Tibial artery (tissue), 4 donors: ENCODE data around the gene GJA9.

Experiments used
- DNase-seq, 2 donors: peaks; one replicate each; pipeline ENCODE4 v3.0.0-alpha.2; 2019
- H3K27ac ChIP-seq, 2 donors: fragments of 200-600 bp; sonication (generic) in 1 of 2; 1 replicate in 1 of 2; 2 replicates in 1 of 2; pipeline ENCODE4 v1.5.1; 2018 to 2019; ENCODE audit warnings: mild to moderate bottlenecking in 1 of 2
- H3K27me3 ChIP-seq, 2 donors: fragments of 200-600 bp; sonication (generic) in 1 of 2; one replicate each; pipeline versions ENCODE4 v1.5.1 to v1.6.0; 2016 to 2019
- H3K36me3 ChIP-seq, 3 donors: fragments of 200-600 bp; sonication (generic) in 2 of 3; one replicate each; pipeline ENCODE4 v1.5.1; 2016 to 2019; ENCODE audit warnings: mild to moderate bottlenecking in 2 of 3
- H3K4me1 ChIP-seq, 4 donors: fragments of 200-600 bp; sonication (generic) in 2 of 4; 1 replicate in 3 of 4; 2 replicates in 1 of 4; pipeline ENCODE4 v1.5.1; 2016 to 2019
- H3K4me3 ChIP-seq, 2 donors: fragments of 200-600 bp; sonication (generic) in 1 of 2; 1 replicate in 1 of 2; 2 replicates in 1 of 2; pipeline ENCODE4 v1.5.1; 2018 to 2019; ENCODE audit warnings: mild to moderate bottlenecking in 2 of 2
- H3K9me3 ChIP-seq, 3 donors: fragments of 200-600 bp; sonication (generic) in 1 of 3; one replicate each; pipeline ENCODE4 v1.5.1; 2016 to 2019
- CTCF ChIP-seq, 2 experiments: fragments of 200-600 bp in 1 of 2; fragments of 450-650 bp in 1 of 2; IDR thresholded peaks; one replicate each; pipeline ENCODE4 v1.5.1; 2017 to 2019; ENCODE audit warnings: antibody characterized with exemption in 2 of 2, mild to moderate bottlenecking in 1 of 2, moderate library complexity in 1 of 2
- intact Hi-C: fragments of 100-400 bp; cut with DNase I; formaldehyde crosslinking; loops from one replicate; pipeline ENCODE4 v1.15.0; 2023; ENCODE audit warnings: low total_unique reads

The GJA9 gene

GRCh38 chr1:38827318-38827717, 54.1 kb downstream of the GJA9 start:
- intact Hi-C loops, result no loop called here
- no peak overlapping the region for H3K27ac ChIP-seq
- H3K4me1 ChIP-seq, result no peaks in the 10 kb centered on the region
- no peak for TF ChIP-seq CTCF (IDR thresholded peaks at IDR 0.05)
- no peaks in the 10 kb centered on the region for H3K9me3 ChIP-seq
- H3K4me3 ChIP-seq, result no peak overlapping the region
- no peaks in the 10 kb centered on the region for H3K36me3 ChIP-seq
- no peak for DNase-seq
- H3K27me3 ChIP-seq, result peaks cover 0 to 24% of the 10 kb centered on the region in 2 donors

- no peak for DNase-seq
- Histone ChIP-seq H3K4me1 (no peaks in the 10 kb centered on the region), H3K36me3 (no peaks in the 10 kb centered on the region), H3K27ac (no peak overlapping the region), H3K27me3 (peaks cover 0 to 25% of the 10 kb centered on the region in 2 donors), H3K4me3 (no peak overlapping the region), H3K9me3 (no peaks in the 10 kb centered on the region)
- no peak for TF ChIP-seq CTCF (IDR thresholded peaks at IDR 0.05)
- intact Hi-C loops, result no loop called here
Observed at GRCh38 chr1:38826886-38827285, 54.5 kb downstream of the GJA9 start.

DNA sequence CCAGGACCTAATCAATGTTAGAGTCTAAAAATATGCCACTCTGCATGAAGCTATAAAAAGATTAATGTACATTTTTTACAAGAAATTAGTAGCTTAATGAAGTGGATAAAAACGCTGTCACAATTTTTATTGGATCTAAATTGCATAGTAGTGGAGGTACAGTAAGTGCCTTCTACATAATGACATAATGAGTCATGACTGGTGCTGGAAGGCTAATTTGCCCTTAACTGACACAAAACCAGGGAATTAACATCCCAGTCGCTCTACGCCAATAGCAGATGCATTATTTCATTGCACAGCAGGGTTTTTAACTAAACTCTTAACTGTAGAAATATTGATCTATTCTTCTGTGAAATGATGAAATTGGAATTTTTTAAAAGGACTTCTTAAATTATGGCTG, 55.1 kb downstream of the GJA9 start:
- Histone ChIP-seq H3K4me3 (no peak overlapping the region), H3K4me1 (no peaks in the 10 kb centered on the region), H3K27ac (no peak overlapping the region), H3K9me3 (no peaks in the 10 kb centered on the region), H3K27me3 (peaks cover 0 to 31% of the 10 kb centered on the region in 2 donors), H3K36me3 (no peaks in the 10 kb centered on the region)
- DNase-seq, result no peak
- intact Hi-C loops, result no loop called here
- TF ChIP-seq CTCF (IDR thresholded peaks at IDR 0.05), result no peak
